GM19438 (cell line): ENCODE results near the gene DNM1.

Experiments
- ATAC-seq: cut with Tn5 transposase; IDR thresholded peaks from one replicate; pipeline ENCODE4 v1.9.1; 2021; ENCODE audit warnings: low read depth; ENCODE audit not compliant: unreplicated experiment

DNM1 gene

DNA sequence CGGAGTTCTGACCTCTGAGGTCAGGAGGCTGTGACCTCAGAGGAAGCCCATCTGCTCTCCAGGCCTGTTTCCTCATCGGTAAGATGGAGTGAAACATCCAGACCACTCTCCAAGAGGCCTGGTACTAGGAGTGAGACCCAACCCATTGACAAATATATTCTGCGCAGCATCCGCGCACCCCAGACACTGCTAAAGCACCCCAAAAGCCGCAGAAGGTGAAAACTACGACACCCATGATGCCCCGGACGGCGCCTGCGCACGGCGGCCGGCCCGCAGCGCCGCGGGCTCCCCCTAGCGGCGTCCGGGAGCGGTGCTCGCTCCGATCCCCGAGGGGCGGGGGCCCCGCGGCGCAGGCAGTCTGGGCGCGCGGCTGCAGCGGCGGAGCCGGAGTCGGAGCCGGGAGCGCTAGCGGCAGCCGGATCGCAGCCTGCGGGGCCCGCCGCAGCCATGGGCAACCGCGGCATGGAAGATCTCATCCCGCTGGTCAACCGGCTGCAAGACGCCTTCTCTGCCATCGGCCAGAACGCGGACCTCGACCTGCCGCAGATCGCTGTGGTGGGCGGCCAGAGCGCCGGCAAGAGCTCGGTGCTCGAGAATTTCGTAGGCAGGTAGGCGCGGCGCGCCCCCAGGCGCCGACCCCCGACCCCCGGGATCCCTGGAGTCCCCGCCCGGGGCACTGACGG lies at the start of gene DNM1:
DNM1 (plus strand) TSS at position 356 of the 683 bp plus-strand sequence; CDS start at position 448, 92 bp downstream.
- ATAC-seq: no peak

DNA sequence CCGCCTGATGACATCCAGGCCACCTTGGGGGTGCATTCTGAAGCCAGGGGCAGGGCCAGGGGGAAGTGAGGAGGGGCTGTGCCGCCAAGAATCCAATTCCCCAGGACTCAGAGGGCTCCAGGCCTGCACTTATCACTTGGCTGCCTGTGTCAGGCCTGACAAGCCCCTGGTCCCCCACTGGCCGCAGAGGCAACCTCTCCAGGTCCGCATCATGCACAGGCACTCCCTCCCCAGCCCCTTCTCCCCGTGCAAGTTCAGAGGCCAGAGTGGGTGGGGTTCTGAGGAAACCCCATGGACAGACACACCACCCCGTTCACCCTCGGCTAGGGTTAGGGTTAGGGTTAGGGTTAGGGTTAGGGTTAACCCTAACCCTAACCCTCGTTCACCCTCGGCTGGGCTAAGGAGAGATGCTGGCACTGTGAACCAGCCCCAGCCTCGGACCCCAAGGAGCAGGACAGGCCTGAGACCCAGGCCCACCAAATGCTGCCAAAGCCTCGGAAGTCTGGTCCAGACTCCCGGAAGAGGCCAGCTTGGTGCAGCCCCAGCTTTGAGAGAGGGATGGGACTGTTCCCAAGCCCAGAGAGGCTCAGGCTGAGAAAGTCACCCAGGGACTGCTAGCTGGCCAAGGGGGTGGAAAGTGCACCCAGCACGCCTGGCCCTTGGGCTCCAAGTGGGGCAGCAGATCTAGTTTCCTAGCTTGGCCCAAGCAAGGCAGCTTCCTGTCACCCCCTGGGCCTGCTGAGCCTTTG lies 49.1 kb upstream of the DNM1 start:
- ATAC-seq: no peak

DNA sequence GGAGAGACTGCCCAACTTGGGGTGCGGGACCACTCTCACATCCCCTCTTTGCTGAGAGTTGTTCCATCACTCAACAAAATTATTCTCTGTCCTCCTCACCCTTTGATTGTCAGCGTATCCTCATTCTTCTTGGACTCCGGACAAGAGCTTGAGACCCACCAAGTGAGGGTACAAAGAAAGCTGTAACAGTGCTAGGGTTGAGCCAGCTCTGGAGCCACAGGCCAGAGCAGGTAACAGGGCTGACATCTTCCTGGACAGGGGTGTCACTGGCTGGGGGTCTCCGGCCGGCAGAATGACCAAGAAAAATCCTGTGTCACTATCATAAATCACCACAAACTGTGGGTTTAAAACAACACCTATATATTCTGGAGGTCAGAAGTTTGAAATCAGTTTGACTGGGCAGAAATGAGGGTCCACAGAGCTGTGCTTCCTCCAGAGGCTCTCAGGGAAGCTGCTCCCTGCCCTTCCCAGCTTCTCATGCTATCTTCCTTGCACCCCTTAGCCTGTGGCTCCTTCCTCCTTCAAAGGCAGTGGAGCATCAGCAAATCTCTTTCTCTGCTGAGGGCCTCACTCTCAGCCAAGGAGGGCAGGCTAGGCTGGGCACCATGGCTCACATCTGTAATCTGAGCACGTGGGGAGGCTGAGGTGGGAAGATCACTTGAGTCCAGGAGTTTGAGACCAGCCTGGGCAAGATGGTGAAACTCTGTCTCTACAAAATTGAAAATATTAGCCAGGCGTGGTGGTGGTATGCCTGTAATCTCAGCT lies 47.3 kb upstream of the DNM1 start:
- no peak for ATAC-seq

- no peak for ATAC-seq
Measured at GRCh38 chr9:128159522-128159783, 43.7 kb upstream of the DNM1 start.

- peak; percentile 65 for ATAC-seq
Measured at GRCh38 chr9:128159784-128160602, 43.2 kb upstream of the DNM1 start, which contains the start of gene BBLN. Gene BBLN, plus strand, starts transcription at chr9:128160265. Its CDS starts 143 bp downstream, at chr9:128160408.

GRCh38 chr9:128160603-128160987 lies 42.6 kb upstream of the DNM1 start:
- no peak for ATAC-seq

DNA sequence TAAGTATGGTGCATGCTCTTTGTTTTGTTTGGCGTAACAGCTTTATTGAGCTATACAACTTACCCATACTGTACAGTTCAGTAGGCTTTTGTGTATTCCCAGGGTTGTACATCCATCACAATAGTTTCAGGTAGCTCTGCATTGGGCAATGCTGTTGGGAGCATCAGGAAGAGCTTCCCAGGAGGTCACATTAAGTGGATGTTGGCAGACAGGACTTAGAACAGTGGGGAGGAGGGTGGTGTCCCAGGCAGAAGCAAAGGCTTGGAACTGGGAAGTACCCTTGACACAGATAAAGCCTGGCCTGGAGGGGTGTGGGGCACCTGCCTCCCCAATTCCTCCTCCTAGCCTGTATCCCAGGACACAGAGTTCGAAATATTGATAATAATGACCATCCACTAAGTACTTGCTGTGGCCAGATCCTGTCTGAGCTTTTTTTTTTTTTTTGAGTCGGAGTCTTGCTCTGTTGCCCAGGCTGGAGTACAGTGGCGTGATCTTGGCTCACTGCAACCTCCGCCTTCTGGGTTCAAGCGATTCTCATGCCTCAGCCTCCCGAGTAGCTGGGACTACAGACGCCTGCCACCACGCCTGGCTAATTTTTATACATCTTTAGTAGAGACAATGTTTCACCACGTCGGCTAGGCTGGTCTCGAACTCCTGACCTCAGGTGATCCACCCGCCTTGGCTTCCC lies 41.8 kb upstream of the DNM1 start:
- no peak for ATAC-seq

- ATAC-seq: no peak
Measured at GRCh38 chr9:128162215-128163026, 40.8 kb upstream of the DNM1 start.

- no peak for ATAC-seq
Measured at GRCh38 chr9:128163027-128163515, 40.1 kb upstream of the DNM1 start.

GRCh38 chr9:128163523-128164306 lies 39.5 kb upstream of the DNM1 start:
- no peak for ATAC-seq

- ATAC-seq: no peak
Measured at GRCh38 chr9:128164307-128164885, 38.8 kb upstream of the DNM1 start.

DNA sequence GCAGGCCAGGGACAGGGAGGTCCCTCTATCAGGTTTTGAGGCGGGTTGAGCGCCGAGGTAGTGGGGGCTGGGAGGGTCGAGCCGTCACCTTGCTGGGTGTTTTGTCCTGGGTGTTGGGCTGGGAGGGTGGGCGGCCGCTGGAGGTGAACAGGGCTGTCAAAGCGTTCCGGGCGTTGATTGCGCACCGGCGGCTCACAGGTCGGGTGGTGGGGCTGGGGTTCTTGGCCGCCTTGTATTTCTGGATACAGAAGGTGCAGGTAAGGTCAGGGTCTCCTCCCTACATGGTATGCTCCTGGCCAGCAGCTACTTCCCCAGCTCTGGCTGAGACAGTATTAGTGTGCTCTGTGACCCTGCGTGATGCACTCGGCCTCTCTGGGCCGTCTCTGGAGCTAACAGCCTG lies 37.0 kb upstream of the DNM1 start:
- ATAC-seq: no peak

- no peak for ATAC-seq
Measured at GRCh38 chr9:128167209-128167608, 36.0 kb upstream of the DNM1 start.

GRCh38 chr9:128168731-128169308 lies 34.4 kb upstream of the DNM1 start:
- no peak for ATAC-seq

DNA sequence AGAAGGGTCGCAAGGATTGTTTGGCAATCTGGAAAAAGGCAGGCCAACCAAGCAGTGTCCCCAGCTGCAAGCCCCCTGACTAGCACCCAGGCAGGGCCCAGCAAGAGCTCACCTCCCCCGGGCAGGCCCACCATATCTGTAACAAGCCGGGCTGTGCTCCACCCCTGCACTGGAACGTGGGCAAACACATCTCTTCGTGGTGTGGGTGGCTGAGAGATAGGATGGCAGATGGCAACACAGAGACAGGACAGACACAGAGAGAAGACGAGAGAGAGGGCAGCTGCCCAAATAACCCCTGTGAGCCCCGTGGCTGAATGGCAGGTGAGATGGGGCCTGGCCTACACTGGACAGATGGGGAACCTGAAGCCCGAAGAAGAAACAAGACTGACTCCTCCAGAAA lies 33.7 kb upstream of the DNM1 start:
- ATAC-seq: no peak

DNA sequence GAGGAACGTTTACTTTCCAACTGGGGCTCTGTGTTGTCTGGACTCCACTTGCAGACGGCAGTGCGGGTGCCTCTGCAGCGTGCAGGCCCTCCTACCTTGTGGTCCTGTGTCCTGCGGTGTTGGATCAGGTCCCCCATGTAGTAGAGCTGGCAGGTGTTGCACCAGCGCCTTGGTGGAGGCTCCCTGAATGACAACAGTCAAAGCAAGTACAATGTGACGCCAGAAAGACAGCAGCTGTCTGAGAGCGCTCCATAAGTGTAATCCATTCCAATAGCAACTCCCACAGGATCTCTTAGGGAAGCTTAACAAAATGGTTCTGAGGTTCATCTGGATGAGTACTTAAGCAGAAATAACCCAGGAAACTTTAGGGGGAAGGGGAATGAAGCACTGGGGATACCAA lies 33.3 kb upstream of the DNM1 start:
- no peak for ATAC-seq

DNA sequence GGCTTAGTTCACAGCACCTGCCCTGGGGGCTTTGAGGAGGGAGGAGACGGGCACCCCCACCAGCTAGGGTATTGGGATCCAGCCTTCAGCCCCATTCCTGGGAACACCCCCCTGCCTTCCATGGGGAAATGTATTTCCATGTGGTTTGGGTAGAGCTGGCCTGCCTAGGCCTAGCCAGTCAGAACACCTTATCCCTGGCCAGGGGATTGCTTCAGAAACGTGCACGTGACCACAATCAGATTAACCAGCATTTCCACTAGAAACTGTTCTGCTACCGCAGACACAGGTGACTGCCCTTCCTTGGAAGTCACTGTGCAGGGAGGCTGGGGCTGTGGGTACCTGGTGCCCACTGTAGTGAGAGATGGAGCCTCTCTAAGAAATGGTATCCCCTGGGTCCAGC lies 29.1 kb upstream of the DNM1 start:
- no peak for ATAC-seq

GRCh38 chr9:128175102-128175563 lies 28.0 kb upstream of the DNM1 start:
- ATAC-seq: no peak
